Bone marrow (tissue), 2 donors: Measurements from ENCODE around the gene CLASP1.

ENCODE experiments used
- DNase-seq, 2 donors: peaks; one replicate each; lab custom pipeline; 2025; lab: John Stamatoyannopoulos, UW

CLASP1 gene

GRCh38 chr2:121539750-121540469, 109.4 kb downstream of the CLASP1 start:
- DNase-seq, result no peak

DNA sequence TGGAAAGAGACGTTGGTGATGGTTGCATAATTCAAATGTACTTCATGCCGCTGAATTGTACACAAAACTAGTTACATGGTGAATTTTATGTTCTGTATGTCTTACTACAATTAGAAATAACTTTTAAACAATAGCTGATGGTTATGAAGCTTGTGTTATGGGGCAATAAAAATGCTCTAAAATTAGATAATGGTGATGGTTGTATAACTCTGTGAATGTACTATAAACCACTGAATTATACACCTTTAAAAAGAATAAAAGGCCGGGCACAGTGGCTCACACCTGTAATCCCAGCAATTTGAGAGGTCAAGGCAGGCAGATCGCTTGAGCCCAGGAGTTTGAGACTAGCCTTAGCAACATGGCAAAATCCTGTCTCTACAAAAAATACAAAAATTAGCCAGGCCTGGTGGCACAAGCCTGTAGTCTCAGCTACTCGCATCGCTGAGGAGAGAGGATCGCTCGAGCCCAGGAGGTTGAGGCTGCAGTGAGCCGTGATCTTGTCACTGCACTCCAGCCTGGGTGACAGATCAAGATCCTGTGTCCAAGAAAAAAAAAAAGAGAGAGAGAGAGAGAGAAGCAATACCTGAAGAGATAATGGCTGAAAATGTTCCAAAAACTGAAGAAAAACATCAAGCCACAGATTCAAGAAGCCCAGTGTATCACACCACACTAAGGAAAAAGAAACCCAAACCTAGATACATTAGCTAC, 112.3 kb downstream of the CLASP1 start:
- no peak for DNase-seq

- no peak for DNase-seq
Observed at GRCh38 chr2:121536347-121536746, 112.9 kb downstream of the CLASP1 start.

GRCh38 chr2:121534007-121534406, 115.3 kb downstream of the CLASP1 start:
- DNase-seq, result no peak

- no peak for DNase-seq
Observed at GRCh38 chr2:121532894-121533293, 116.4 kb downstream of the CLASP1 start.

GRCh38 chr2:121532347-121532766, 116.9 kb downstream of the CLASP1 start:
- peak in 1 of 2 donors; percentile 54 for DNase-seq

DNA sequence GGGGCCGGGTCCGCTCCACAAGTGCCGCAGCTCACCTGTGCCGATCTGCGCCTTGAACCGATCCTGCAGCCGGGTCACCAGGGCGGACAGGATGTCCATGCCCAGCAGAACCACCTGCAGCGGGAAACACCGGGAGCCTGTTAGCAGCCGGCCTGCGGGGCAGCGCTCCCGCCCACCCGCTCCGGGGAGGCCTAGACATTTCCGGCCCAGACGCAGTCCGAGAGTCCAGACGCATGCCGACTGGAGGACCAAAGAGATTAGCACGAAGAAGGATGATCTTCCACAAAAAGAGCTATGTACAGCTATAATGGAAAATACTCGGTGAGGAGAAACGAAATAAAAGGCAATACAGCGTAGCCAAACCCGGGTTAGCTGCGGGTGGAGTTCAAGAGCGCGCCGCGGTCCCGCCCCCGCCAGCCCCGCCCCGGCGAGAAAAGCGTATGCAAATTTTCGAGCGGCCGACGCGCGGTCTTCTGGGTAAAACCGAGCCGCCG, 119.0 kb downstream of the CLASP1 start:
- peak in 1 of 2 donors; percentile 89 for DNase-seq

- DNase-seq, result peak in 1 of 2 donors; percentile 39
Observed at GRCh38 chr2:121529439-121530211, 119.6 kb downstream of the CLASP1 start.

DNA sequence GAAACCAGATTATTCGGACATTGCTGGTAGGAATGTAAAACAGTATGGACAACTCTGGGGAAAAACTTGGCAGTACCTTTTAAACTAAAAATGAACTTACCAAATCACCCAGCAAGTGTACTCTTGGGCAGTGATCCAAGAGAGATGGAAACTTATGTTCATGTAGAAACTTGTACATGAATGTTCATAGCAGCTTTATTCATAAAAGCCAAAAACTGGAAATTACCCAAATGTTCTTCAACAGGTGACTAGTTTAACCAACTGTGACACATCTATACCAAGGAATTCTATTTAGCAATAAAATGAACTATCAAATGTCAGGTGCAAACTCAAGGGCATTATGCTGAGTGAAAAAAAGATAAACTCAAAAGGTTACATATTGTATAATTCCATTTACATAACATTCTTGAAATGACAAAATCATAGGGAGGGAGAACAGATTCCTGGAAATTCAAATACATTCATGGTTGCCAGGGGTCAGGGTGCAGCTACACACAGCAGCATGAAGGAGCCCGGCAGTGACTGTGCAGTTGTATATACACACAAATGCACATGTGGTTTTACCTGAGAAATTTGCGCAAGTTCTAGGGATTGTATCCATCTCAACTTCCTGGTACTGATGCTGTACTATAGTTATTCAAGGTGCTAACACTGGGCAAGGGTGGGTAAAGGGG, 122.1 kb downstream of the CLASP1 start:
- no peak for DNase-seq

GRCh38 chr2:121524685-121525425, 124.4 kb downstream of the CLASP1 start:
- DNase-seq, result no peak

- no peak for DNase-seq
Observed at GRCh38 chr2:121521359-121521758, 127.9 kb downstream of the CLASP1 start.

GRCh38 chr2:121520641-121520994, 128.6 kb downstream of the CLASP1 start:
- no peak for DNase-seq

GRCh38 chr2:121519732-121520640, 129.3 kb downstream of the CLASP1 start:
- DNase-seq, result no peak

DNA sequence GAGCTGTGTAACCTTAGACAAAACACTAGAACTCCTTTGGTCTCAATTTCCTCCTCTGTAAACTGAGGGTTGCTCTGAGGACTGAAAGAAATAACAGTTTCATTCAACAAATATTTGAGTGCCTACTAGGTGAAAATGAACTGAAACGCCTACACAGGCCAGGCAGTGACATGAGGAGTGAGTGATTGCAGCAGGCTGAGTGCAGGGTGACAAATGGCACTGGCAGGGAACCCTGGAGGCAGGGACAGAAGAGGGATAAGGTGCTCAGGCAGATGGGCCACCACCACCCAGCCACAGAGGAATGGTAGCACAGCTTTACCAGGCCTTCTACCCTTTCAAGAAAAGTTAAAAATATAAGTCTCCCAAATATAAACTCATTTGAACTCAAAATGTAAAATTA, 130.1 kb downstream of the CLASP1 start:
- DNase-seq, result no peak

- DNase-seq, result no peak
Observed at GRCh38 chr2:121513597-121514333, 135.5 kb downstream of the CLASP1 start.

GRCh38 chr2:121510857-121511256, 138.4 kb downstream of the CLASP1 start:
- DNase-seq, result no peak

- DNase-seq, result no peak
Observed at GRCh38 chr2:121506621-121507020, 142.6 kb downstream of the CLASP1 start.

GRCh38 chr2:121505986-121506586, 143.2 kb downstream of the CLASP1 start:
- no peak for DNase-seq

GRCh38 chr2:121505005-121505404, 144.3 kb downstream of the CLASP1 start:
- no peak for DNase-seq
